C4-2B (cell line): ENCODE data around the gene ZNF79.
"Not testable (repeated sequence)": the region's sequence is repeated elsewhere in the genome, so short reads cannot be mapped to it uniquely, and the experiment has no call there.

ENCODE experiments used
- CTCF ChIP-seq: fragments of 450-650 bp; conservative IDR thresholded peaks from 2 replicates; pipeline ENCODE4 v1.5.1; 2017; ENCODE audit warnings: mild to moderate bottlenecking
- ZFX ChIP-seq: fragments of 450-650 bp; IDR thresholded peaks from 2 replicates; pipeline ENCODE4 v1.6.1; 2017

- TF ChIP-seq CTCF, ZFX: not testable (repeated sequence)
These were observed 42.3 kb downstream of the ZNF79 start for GRCh38 chr9:127466407-127466917.
